NT2/D1 (cell line): Measurements from ENCODE around the gene ANKHD1.

ENCODE experiments used
- DNase-seq: peaks from one replicate; pipeline ENCODE4 v3.0.0-alpha.2; 2011; ENCODE audit warnings: low read depth, low spot score
- H3K27me3 ChIP-seq: 2 replicates; pipeline ENCODE4 v1.6.0; 2011; ENCODE audit warnings: mild to moderate bottlenecking; ENCODE audit not compliant: insufficient read length, insufficient read depth
- H3K36me3 ChIP-seq: 2 replicates; pipeline ENCODE4 v1.6.1; 2011; ENCODE audit warnings: mild to moderate bottlenecking, low read length, mixed read lengths; ENCODE audit not compliant: insufficient read depth, insufficient read length
- H3K4me1 ChIP-seq: 2 replicates; pipeline ENCODE4 v1.5.1; 2011; ENCODE audit not compliant: insufficient read depth, insufficient read length
- H3K4me3 ChIP-seq: 2 replicates; pipeline ENCODE4 v1.5.1; 2011; ENCODE audit warnings: low read depth; ENCODE audit not compliant: insufficient read length
- H3K9ac ChIP-seq: 2 replicates; pipeline ENCODE4 v1.6.0; 2011; ENCODE audit warnings: low read depth; ENCODE audit not compliant: insufficient read length
- H3K9me3 ChIP-seq: 2 replicates; pipeline ENCODE4 v1.5.1; 2011; ENCODE audit warnings: mild to moderate bottlenecking, low read length; ENCODE audit not compliant: insufficient read depth
- SUZ12 ChIP-seq: IDR thresholded peaks from 2 replicates; pipeline ENCODE4 v1.6.1; 2011; ENCODE audit not compliant: insufficient read length, insufficient read depth; ENCODE audit errors: extremely low read depth
- YY1 ChIP-seq: IDR thresholded peaks from 2 replicates; pipeline ENCODE4 v1.6.1; 2011; ENCODE audit not compliant: insufficient read length, insufficient read depth
- ZNF274 ChIP-seq: IDR thresholded peaks from 2 replicates; pipeline ENCODE4 v1.6.1; 2011; ENCODE audit warnings: mild to moderate bottlenecking, low read depth, low read length

ANKHD1 gene

DNA sequence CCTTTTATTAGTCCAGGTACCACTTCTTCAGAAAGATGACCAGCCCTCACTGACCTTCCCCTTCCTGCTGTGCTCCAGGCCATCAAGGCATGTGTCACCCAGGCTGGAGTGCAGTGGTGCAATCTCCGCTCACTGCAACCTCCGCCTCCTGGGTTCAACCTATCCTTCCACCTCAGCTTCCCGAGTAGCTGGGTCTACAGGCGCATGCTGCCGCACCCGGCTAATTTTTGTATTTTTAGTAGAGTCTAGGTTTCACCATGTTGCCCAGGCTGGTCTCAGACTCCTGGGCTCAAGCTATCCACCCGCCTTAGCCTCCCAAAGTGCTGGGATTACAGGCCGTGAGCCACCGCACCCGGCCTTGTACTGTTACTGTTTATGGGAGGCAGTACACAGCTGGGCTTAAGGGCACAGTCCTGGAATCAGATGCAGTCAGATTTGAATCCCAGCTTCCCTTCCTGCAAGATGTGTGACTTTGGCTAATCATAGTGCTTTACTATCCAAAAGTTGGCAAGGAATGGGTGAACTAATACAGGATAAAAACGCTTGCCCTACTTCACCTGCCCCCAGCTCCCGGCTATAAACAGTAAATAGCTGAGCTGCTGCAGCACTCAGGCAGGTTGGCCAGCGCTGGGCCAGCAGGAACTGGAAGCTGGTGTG, 145.3 kb downstream of the ANKHD1 start:
- Histone ChIP-seq H3K4me1 (no peaks in the 10 kb centered on the region), H3K36me3 (peaks cover 43% of the 10 kb centered on the region), H3K9me3 (no peaks in the 10 kb centered on the region), H3K27me3 (no peaks in the 10 kb centered on the region), H3K4me3 (peak overlapping the region; percentile 33), H3K9ac (no peak overlapping the region)
- DNase-seq, result no peak
- TF ChIP-seq SUZ12 (no peak), YY1 (no peak), ZNF274 (no peak)

DNA sequence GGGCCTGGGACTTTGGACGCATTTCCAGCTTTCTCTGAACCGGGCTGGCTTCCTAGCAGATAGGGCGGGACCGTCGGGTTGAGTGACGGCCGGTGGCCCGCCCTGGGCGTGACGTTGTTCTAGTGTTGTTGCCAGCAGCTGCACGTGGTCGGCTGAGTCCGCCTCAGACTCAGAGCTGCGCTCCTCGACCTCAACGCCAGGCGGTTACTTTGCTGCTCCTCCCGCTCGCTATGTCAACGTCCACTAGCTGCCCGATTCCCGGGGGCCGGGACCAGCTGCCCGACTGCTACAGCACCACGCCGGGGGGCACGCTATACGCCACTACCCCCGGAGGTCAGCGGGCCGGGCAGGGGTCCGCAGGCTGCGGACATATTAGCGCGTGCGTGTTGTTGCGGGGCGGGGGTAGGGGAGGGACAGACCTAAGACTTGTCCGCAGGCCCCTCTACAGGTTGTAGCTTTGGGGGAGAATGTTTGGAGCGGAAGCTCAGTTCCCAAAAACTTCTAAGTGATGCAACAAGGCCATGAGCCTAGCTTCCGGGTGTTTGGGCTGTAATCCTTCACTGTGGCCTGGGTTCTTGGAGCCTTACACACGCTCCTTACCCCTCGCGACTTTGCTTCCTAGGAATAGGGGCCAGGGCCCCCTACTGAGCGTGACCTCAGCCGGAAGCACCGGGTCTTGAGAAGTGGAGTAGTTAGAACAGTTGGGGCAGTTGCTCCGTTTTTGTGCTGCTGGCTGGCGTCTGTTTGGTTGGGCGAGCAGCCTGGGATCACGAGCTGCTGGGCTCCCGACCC, 146.1 kb downstream of the ANKHD1 start, which contains the start of gene EIF4EBP3:
EIF4EBP3 (plus strand) TSS at position 155 of the 792 bp plus-strand sequence; CDS start at position 231, 76 bp downstream.
- H3K4me3 ChIP-seq, result peak within 1 kb of the TSS; percentile 33
- peak within 1 kb of the TSS; percentile 67 for H3K9ac ChIP-seq
- no peaks in the 10 kb centered on the region for H3K9me3 ChIP-seq
- H3K4me1 ChIP-seq, result no peaks in the 10 kb centered on the region
- no peak for TF ChIP-seq YY1
- no peak for TF ChIP-seq SUZ12
- no peaks in the 10 kb centered on the region for H3K27me3 ChIP-seq
- peaks cover 42% of the 10 kb centered on the region for H3K36me3 ChIP-seq
- peak; percentile 89 for DNase-seq

DNA sequence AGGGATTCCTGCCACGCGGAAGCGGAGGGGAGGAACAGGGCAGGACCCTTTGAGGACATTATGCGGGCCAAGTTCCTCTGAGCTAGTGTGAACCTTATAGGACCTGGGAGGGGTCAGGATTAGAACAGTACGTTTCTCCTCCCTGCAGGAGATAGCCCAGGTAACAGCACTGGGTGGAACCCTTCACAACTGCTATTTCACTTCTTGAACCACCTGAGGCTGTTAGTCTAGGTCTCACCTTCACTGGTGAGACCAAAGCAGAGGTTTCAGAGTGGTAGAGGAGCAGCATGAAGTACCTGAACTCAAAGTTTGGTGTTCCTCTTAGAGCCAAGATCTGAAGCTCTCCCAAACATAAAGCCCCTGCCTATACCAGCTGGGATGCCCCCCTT, 146.7 kb downstream of the ANKHD1 start:
- no peaks in the 10 kb centered on the region for H3K9me3 ChIP-seq
- H3K36me3 ChIP-seq, result peaks cover 47% of the 10 kb centered on the region
- TF ChIP-seq YY1 (no peak), SUZ12 (no peak), ZNF274 (no peak)
- peak overlapping the region; percentile 33 for H3K4me3 ChIP-seq
- no peak for DNase-seq
- peak overlapping the region; percentile 58 for H3K9ac ChIP-seq
- H3K27me3 ChIP-seq, result no peaks in the 10 kb centered on the region
- H3K4me1 ChIP-seq, result no peaks in the 10 kb centered on the region

- no peaks in the 10 kb centered on the region for H3K27me3 ChIP-seq
- H3K4me3 ChIP-seq, result no peak overlapping the region
- H3K9ac ChIP-seq, result no peak overlapping the region
- peaks cover 52% of the 10 kb centered on the region for H3K36me3 ChIP-seq
- H3K9me3 ChIP-seq, result no peaks in the 10 kb centered on the region
- TF ChIP-seq YY1 (no peak), SUZ12 (no peak), ZNF274 (no peak)
- H3K4me1 ChIP-seq, result no peaks in the 10 kb centered on the region
- no peak for DNase-seq
These were observed 147.2 kb downstream of the ANKHD1 start for GRCh38 chr5:140548791-140549190.

DNA sequence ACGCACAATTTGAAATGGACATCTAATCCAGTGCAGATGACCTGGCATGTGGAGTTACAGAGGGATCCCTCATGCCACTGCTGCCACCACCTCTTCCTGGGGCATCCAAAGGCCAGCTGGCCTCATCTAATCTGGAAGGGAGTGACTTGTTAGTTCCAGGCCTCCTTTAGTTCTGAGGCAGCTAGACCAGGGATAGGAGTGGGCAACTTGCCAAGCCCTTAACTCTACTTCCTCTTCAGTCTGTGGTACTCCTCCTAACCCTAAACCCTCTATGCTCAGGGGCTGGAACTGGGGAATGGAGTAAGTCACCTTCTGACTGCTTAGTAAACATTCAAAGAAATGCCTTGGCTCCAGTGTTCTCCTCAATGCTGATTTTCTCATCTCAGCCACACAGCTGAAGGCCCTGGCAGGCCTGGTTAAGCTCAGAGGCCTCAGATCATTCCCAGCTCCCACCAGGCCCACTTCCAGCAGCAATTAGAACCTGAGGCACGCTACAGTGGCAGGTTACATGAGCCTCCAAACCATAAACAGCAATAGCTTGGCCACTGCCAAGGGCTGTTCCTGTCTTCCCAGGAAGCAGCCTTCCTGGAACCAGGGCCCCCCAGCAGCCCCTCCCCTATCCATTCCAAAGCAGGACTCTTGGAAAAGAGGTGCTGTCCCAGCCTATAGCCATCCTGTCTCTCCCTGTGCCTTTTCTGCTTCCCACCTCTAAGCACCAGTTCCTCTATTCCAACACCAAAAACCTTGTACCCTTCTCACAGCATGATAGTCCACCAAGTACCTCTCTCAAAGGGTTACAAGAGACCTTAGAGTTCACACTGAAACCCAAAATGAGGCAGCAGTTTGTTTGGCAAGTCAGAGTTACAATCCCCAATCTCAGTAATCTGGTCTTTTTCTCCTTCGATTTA, 147.9 kb downstream of the ANKHD1 start:
- no peak for DNase-seq
- no peaks in the 10 kb centered on the region for H3K9me3 ChIP-seq
- H3K4me1 ChIP-seq, result no peaks in the 10 kb centered on the region
- H3K9ac ChIP-seq, result no peak overlapping the region
- no peaks in the 10 kb centered on the region for H3K27me3 ChIP-seq
- TF ChIP-seq YY1, result no peak
- TF ChIP-seq SUZ12, result no peak
- no peak for TF ChIP-seq ZNF274
- H3K36me3 ChIP-seq, result peaks cover 54% of the 10 kb centered on the region
- H3K4me3 ChIP-seq, result no peak overlapping the region

GRCh38 chr5:140550147-140551079, 148.8 kb downstream of the ANKHD1 start:
- no peaks in the 10 kb centered on the region for H3K9me3 ChIP-seq
- no peaks in the 10 kb centered on the region for H3K27me3 ChIP-seq
- H3K4me1 ChIP-seq, result no peaks in the 10 kb centered on the region
- TF ChIP-seq YY1 (no peak), SUZ12 (no peak), ZNF274 (no peak)
- peaks cover 56% of the 10 kb centered on the region for H3K36me3 ChIP-seq
- no peak for DNase-seq
- no peak overlapping the region for H3K4me3 ChIP-seq
- no peak overlapping the region for H3K9ac ChIP-seq
